Testis (tissue), 3 donors: ENCODE data around the gene NEDD9. TPM values are rescaled to one million over a fixed set of nuclear protein-coding genes. Genes with fewer than 3 reads are reported as not detected.

ENCODE experiments used
- DNase-seq: peaks from one replicate; pipeline ENCODE4 v3.0.0-alpha.2; 2019
- H3K27ac ChIP-seq, 2 donors: fragments of 200-600 bp; sonication (generic); one replicate each; pipeline ENCODE4 v1.5.1; 2019
- H3K27me3 ChIP-seq: fragments of 200-600 bp; sonication (generic); one replicate; pipeline ENCODE4 v1.5.1; 2019
- H3K36me3 ChIP-seq: fragments of 200-600 bp; sonication (generic); one replicate; pipeline ENCODE4 v1.5.1; 2017; ENCODE audit warnings: low read depth; ENCODE audit errors: missing control alignments
- H3K4me1 ChIP-seq: fragments of 200-600 bp; sonication (generic); one replicate; pipeline ENCODE4 v1.5.1; 2019
- H3K4me3 ChIP-seq, 2 donors: fragments of 200-600 bp; sonication (generic); one replicate each; pipeline ENCODE4 v1.5.1; 2017 to 2019
- H3K9me3 ChIP-seq: fragments of 200-600 bp; sonication (generic); one replicate; pipeline ENCODE4 v1.5.1; 2017
- CTCF ChIP-seq, 3 experiments: fragments of 450-650 bp in 2 of 3; fragments of 200-600 bp in 1 of 3; sonication (generic) in 1 of 3; IDR thresholded peaks; one replicate each; pipeline ENCODE4 v1.5.1; 2016 to 2019; ENCODE audit warnings: antibody characterized with exemption in 3 of 3, mild to moderate bottlenecking in 2 of 3, moderate library complexity in 1 of 3
- POLR2A ChIP-seq: fragments of 450-650 bp; IDR thresholded peaks from one replicate; pipeline ENCODE4 v1.6.1; 2017; ENCODE audit warnings: antibody characterized with exemption, mild to moderate bottlenecking, moderate library complexity
- WGBS, 2 donors: methylation state at CpG; one replicate each; pipeline ENCODE4 v1.1.5; 2018; 5-methylcytosine and 5-hydroxymethylcytosine counted together
- intact Hi-C: fragments of 100-400 bp; cut with DNase I; formaldehyde crosslinking; loops from one replicate; pipeline ENCODE4 v1.15.1; 2023; ENCODE audit warnings: low total_unique reads
- polyA plus RNA-seq: library from polyadenylated mRNA; stranded (reverse); fragments of 350-450 nt; fragmentation: Illumina TruSeq; extraction: RNeasy Lipid Tissue Mini Kit (QIAGEN cat#74804); gene quantifications from one replicate; pipeline ENCODE4 v1.2.3, GENCODE V29; 2014; ENCODE audit warnings: low read depth, low replicate concordance; ENCODE audit not compliant: insufficient read depth
- total RNA-seq, 2 donors: library from RNA; depleted of rRNA; stranded (reverse); fragments of >200 nt; gene quantifications; one replicate each; pipeline ENCODE4 v1.2.3, GENCODE V29; 2016

The NEDD9 gene
- total and polyA plus RNA-seq, 3 donors from 2014 or later, result 21.0 to 67.0 (median 31.8) TPM

DNA sequence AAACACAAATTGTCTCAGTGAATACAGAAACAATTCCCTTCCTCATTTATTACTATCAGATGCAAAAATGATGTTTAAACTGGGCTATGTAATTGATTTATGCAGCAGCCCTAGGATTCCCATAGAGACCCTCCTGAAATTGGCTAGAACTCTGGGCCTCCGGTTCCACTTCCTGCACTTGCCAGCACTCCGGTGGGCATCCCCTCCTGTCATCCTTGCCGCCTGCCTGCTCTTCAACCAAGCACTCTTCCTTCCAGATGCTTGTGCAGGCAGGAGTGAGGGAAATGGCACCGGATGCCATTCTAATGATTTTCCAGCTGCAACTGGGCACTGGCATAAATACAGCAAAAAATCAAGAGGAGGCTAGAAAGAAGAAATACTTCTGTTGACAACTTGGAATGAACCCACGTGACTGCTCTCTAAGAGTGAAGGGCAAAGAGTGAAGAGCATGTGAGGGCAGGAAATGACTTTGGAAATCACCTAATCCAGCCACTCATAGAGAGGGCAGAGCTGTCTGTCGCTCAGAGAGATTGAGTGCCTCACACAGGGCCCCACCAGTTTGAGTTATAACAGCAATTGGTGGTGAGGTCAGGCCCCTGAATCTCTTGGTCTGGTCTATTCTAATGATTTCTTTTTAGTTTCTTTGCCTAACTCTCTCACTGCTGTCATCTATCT is 3.7 kb upstream of the NEDD9 start:
- Histone ChIP-seq H3K36me3 (no peaks in the 10 kb centered on the region), H3K4me3 (no peak overlapping the region), H3K27me3 (no peaks in the 10 kb centered on the region), H3K4me1 (peaks cover 6% of the 10 kb centered on the region), H3K27ac (no peak overlapping the region), H3K9me3 (no peaks in the 10 kb centered on the region)
- intact Hi-C loops, result no loop called here
- 78 to 88% methylated on average over 6 of the region's 6 CpGs for WGBS, 2 donors
- DNase-seq, result no peak
- TF ChIP-seq CTCF (IDR thresholded peaks at IDR 0.05), result no peak
- TF ChIP-seq POLR2A, result no peak

DNA sequence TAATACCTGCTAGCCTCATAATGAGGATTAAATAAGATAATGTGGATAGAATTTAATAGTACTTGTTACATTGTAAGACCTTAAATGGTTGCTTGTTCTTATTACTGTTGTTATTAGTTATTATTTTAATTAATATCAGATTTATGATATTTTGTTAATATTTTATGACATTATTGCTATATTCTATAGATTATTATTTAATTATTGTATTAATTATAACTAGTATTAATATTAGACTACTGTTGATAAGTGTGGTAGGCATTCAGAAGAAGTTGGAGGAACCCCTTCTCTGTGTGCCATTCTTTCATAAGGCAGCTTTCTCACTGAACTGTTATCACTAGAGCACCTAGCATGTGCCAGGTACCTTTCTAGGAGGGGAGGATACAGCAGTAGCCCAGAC is 2.6 kb upstream of the NEDD9 start:
- Histone ChIP-seq H3K27me3 (no peaks in the 10 kb centered on the region), H3K27ac (no peak overlapping the region), H3K4me1 (peaks cover 6% of the 10 kb centered on the region), H3K36me3 (no peaks in the 10 kb centered on the region), H3K9me3 (no peaks in the 10 kb centered on the region), H3K4me3 (no peak overlapping the region)
- TF ChIP-seq POLR2A (no peak), CTCF (IDR thresholded peaks at IDR 0.05) (no peak)
- intact Hi-C loops, result no loop called here
- no peak for DNase-seq

DNA sequence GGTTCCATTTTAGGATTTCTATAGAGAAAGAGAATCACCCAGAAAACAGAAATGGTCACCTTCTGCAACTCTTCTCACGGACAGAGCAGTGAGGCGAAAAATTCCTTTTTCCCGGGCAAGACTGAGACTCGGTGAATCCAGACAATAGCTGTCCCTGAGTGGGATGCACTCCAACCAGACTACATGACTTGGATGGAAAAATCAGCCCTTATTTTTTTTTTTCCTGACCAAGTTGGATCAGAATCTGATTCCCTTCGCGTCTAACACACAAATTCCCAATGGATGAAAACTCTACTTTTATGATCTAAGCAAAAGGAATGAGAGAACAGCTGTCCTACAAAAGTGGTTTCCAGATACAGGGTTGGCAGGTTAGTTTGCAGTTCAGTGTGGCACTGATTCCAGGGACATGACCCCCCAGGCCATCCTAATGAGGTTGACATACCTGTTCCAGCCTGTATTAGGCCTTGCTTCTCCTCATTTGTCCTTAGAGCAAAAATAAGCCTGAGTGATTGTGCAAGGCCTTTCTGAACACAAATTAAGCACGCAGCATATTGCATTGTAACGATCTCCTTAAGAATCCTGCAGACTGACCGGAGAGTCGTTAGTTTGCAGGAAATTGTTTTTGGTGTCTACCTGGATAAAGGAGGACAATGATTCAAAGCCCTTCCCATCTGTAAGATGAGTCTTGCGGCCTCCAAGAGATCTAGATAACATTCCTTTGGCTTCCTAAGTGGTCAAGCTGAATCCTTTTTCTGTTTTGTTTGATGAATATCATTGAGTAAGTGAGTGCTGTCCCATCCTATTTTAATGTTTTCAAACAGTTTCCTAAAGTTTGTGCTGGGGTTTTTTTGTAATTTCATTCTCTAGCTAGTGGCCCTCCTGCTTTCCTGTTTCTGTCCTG is 1.5 kb upstream of the NEDD9 start:
- Histone ChIP-seq H3K9me3 (no peaks in the 10 kb centered on the region), H3K27me3 (no peaks in the 10 kb centered on the region), H3K27ac (peak overlapping the region; percentile 84 to 94), H3K36me3 (no peaks in the 10 kb centered on the region), H3K4me1 (peaks cover 6% of the 10 kb centered on the region), H3K4me3 (no peak overlapping the region)
- TF ChIP-seq POLR2A (no peak), CTCF (IDR thresholded peaks at IDR 0.05) (no peak)
- DNase-seq, result no peak
- intact Hi-C loops, result no loop called here
- 67 to 74% methylated on average over 11 of the region's 11 CpGs for WGBS, 2 donors

DNA sequence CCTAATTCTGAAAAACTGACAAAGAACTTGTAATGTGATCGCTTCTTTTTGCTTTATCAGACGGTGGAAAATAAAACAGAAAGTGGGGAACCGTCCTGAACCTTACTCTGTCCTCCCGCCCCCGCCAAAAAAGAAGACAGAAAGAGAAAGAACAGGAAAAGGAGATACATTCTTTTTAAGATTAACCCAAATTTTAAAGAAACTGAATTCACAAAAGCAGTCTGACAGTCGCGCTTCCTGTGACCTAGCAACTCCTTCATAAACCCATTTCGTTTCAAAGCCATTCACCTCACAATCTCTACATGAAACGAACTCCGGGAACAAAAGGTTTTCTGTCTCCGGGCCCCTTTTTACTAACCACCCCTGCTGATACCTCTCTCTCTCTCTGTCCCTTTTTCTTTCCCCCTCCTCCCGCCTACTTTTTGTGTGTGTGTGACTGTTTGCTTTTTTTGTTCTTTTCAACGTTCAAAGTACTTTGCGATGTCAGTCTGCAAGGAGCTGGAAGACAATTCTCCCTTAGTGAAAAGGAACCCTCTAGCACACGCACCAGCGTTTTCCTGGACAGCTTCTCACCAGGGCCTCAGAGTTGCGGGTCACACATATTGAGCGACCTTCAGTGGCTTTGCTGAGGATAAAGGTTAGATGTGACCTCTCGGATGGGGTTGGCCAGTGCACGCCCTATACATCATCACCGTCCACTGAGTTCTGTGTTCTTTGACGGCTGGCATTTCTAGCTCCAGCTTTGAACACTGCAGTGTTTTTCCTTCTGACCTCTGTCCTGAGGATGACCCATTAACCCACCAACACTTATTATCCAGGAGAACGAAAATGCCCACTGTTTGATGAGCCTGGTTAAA is 530 bp upstream of the NEDD9 start:
- Histone ChIP-seq H3K27ac (peak overlapping the region; percentile 84 to 94), H3K4me3 (peak overlapping the region; percentile 67 to 94), H3K9me3 (no peaks in the 10 kb centered on the region), H3K27me3 (no peaks in the 10 kb centered on the region), H3K36me3 (no peaks in the 10 kb centered on the region), H3K4me1 (peaks cover 6% of the 10 kb centered on the region)
- intact Hi-C loops, result no loop called here
- WGBS, 2 donors, result 8 to 9% methylated on average over 23 of the region's 23 CpGs
- peak; percentile 36 for DNase-seq
- TF ChIP-seq CTCF (IDR thresholded peaks at IDR 0.05) (no peak), POLR2A (no peak)
